ENCODE results near the gene RUNX2.

RUNX2 gene

DNA sequence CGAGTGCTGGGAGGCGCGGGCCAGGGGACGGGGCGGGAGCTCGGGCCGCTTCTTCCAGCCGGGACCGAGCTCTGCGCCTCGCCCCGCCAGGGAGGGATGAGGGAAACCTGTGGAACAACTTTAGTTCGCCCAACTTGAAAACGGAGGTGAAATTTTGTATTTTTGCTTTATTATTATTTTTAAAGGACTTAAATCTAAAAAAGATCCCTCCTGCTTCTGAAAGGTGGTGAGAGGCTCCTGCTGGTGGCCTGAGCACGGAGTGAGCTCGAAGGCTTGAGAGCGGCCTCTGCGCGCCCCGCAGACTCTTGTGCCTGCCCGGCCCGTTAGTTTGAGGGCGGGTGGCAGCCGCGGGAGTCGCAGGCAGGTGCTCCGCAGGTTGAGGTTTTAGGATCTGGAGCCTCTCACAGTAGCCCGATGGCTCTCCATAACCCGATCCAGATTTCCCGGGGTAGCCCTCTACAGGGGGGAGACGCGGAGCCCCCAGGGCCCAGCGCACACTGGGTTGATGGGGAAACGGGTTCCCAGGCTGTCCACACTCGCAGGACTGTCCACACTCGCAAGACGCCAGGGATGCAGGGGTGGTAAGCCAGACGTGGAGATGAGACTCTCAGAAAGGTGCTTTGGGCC, 95.8 kb downstream of the RUNX2 start:
- no peak overlapping the region for H3K9ac ChIP-seq (ENCODE audit: low read depth, low read length)
- peaks cover 17% of the 10 kb centered on the region for H3K4me1 ChIP-seq (ENCODE audit: insufficient read depth, low read length)
- 6% methylated on average over 37 of the region's 38 CpGs for whole genome bisulfite sequencing
- no peaks in the 10 kb centered on the region for H3K36me3 ChIP-seq (ENCODE audit: insufficient read depth, low read length)
- H3K27ac ChIP-seq (ENCODE audit: low read depth, low read length) = no peak overlapping the region
- no peaks in the 10 kb centered on the region for H3K9me3 ChIP-seq (ENCODE audit: insufficient read depth, low read depth, low read length)
- H3K4me3 ChIP-seq (ENCODE audit: low read length) = peak overlapping the region; percentile 87
- peaks cover 78% of the 10 kb centered on the region for H3K27me3 ChIP-seq (ENCODE audit: insufficient read depth, low read length)

DNA sequence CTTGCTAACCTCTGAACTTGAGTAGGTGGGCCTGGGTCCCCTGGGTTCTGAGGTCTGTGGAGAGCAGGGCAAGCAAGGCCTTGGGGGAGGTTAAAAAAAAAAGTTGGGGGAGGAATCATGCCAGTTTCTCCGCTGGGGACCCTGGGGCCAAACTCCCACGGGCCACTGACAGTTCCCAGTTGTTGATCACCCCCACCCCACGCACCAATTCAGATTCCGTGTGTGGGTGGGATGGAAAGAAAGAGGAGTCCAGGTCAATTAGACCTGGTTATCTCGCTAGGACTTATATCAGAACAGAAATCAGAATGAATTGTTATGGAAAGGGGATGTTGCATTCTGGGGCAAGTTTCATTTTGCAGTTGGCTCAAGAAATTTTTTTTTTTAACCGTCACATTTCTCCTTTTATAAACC, 96.3 kb downstream of the RUNX2 start:
- Histone ChIP-seq H3K4me3 (ENCODE audit: low read length) (peak overlapping the region; percentile 87), H3K27me3 (ENCODE audit: insufficient read depth, low read length) (peaks cover 73% of the 10 kb centered on the region), H3K9me3 (ENCODE audit: insufficient read depth, low read depth, low read length) (no peaks in the 10 kb centered on the region), H3K9ac (ENCODE audit: low read depth, low read length) (no peak overlapping the region), H3K27ac (ENCODE audit: low read depth, low read length) (no peak overlapping the region), H3K36me3 (ENCODE audit: insufficient read depth, low read length) (no peaks in the 10 kb centered on the region), H3K4me1 (ENCODE audit: insufficient read depth, low read length) (peaks cover 13% of the 10 kb centered on the region)
- 60% methylated on average over 3 of the region's 6 CpGs for WGBS

DNA sequence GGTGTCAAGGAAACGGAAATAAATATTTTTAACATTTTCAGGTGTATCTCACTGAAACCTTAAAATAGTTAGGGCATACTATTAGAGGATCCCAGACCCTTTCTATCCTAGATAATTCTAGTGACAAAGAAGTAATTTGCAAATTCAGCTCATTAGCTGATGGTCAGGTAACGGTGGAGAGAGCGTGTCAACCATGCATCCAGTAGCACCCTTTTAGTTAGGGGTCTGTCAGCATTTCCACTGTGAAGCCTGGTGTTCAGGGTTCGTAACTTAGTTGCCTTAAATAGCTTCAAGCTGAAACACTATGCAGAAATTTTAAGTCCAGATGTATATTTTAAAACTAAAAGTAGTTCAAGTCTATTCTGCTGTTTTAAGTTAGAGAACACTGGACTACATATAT, 98.1 kb downstream of the RUNX2 start:
- Histone ChIP-seq H3K27me3 (ENCODE audit: insufficient read depth, low read length) (peaks cover 55% of the 10 kb centered on the region), H3K4me1 (ENCODE audit: insufficient read depth, low read length) (peaks cover 2% of the 10 kb centered on the region; the same call in 1 of the 2 replicates), H3K9ac (ENCODE audit: low read depth, low read length) (no peak overlapping the region), H3K27ac (ENCODE audit: low read depth, low read length) (no peak overlapping the region), H3K4me3 (ENCODE audit: low read length) (no peak overlapping the region), H3K36me3 (ENCODE audit: insufficient read depth, low read length) (no peaks in the 10 kb centered on the region), H3K9me3 (ENCODE audit: insufficient read depth, low read depth, low read length) (no peaks in the 10 kb centered on the region)
- 70% methylated on average over 3 of the region's 4 CpGs for WGBS

DNA sequence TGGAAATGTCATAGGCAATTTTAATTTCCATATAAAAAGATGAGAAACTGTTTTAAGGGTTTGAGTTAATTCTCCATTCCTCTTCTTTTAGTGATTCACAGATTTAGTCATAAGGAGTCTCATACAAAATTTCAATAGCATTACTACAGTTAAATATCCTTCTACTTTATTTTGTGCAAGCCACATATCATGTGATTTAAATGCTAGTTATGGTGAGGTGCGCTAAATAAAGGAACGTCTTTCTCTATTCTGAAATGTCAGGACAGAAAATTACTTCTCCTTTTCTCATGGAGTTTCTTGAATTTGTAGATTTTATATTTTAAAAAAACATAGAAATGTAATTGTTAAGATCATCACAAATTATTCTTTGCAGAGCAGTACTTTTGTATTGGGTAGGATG, 99.6 kb downstream of the RUNX2 start:
- no peak overlapping the region for H3K27ac ChIP-seq (ENCODE audit: low read depth, low read length)
- no peaks in the 10 kb centered on the region for H3K4me1 ChIP-seq (ENCODE audit: insufficient read depth, low read length)
- WGBS = no CpG with 5 or more reads among the region's 2 CpGs
- H3K36me3 ChIP-seq (ENCODE audit: insufficient read depth, low read length) = no peaks in the 10 kb centered on the region
- H3K9me3 ChIP-seq (ENCODE audit: insufficient read depth, low read depth, low read length) = no peaks in the 10 kb centered on the region
- no peak overlapping the region for H3K4me3 ChIP-seq (ENCODE audit: low read length)
- peaks cover 40% of the 10 kb centered on the region for H3K27me3 ChIP-seq (ENCODE audit: insufficient read depth, low read length)
- no peak overlapping the region for H3K9ac ChIP-seq (ENCODE audit: low read depth, low read length)

DNA sequence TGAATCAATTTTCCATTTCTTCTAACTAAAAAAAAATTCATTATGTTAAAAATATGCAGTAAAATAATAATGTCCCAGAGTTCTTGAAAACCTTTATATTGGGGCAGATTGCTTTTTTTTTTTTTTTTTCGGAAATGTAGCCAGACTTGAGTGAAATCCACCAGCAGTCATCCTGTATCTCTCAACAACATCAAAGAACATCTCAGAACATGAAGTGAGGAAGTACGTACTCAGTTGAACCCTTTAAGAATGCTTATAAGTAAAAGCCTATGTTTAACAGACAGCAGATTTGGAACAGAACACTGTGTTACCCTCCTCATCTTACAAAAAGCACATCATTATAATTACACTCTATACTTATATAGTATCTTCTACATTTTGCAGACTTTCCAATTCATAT, 100.6 kb downstream of the RUNX2 start:
- Histone ChIP-seq H3K27me3 (ENCODE audit: insufficient read depth, low read length) (peaks cover 30% of the 10 kb centered on the region), H3K4me3 (ENCODE audit: low read length) (no peak overlapping the region), H3K4me1 (ENCODE audit: insufficient read depth, low read length) (no peaks in the 10 kb centered on the region), H3K36me3 (ENCODE audit: insufficient read depth, low read length) (no peaks in the 10 kb centered on the region), H3K9me3 (ENCODE audit: insufficient read depth, low read depth, low read length) (no peaks in the 10 kb centered on the region), H3K27ac (ENCODE audit: low read depth, low read length) (no peak overlapping the region), H3K9ac (ENCODE audit: low read depth, low read length) (no peak overlapping the region)
- WGBS = 100% methylated on average over 1 of the region's 2 CpGs

DNA sequence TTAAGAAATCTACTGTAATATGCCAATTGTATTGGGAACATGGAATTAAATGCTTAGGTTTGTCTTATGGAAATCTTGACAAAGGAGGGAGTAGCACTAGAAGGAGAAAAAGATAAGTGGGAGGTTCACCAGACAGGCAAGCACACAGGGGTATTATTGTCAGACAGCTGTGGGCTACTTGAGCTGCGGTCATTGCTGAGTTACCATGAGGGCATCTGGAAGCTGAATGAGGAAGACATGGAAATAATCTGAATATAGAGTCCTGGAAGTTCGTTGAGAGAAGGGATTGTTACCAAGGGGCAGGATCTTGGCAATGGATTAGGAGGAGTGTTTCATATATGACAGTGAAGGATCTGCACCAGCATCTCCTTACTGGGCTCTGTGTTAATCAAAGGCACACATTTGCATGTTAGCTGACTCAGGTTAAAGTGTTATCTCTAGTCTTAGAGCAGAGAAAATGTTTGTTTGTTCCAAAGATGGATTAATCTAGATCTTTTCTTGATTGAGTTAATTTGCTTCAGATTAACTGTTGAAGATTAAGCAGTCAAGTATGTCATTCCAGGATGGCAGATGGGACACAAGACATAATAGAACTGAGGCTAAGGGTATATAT, 102.6 kb downstream of the RUNX2 start:
- whole genome bisulfite sequencing = 69% methylated on average over 2 of the region's 2 CpGs
- Histone ChIP-seq H3K4me3 (ENCODE audit: low read length) (no peak overlapping the region), H3K27ac (ENCODE audit: low read depth, low read length) (no peak overlapping the region), H3K9me3 (ENCODE audit: insufficient read depth, low read depth, low read length) (no peaks in the 10 kb centered on the region), H3K9ac (ENCODE audit: low read depth, low read length) (no peak overlapping the region), H3K36me3 (ENCODE audit: insufficient read depth, low read length) (no peaks in the 10 kb centered on the region), H3K4me1 (ENCODE audit: insufficient read depth, low read length) (no peaks in the 10 kb centered on the region), H3K27me3 (ENCODE audit: insufficient read depth, low read length) (peaks cover 11% of the 10 kb centered on the region)

DNA sequence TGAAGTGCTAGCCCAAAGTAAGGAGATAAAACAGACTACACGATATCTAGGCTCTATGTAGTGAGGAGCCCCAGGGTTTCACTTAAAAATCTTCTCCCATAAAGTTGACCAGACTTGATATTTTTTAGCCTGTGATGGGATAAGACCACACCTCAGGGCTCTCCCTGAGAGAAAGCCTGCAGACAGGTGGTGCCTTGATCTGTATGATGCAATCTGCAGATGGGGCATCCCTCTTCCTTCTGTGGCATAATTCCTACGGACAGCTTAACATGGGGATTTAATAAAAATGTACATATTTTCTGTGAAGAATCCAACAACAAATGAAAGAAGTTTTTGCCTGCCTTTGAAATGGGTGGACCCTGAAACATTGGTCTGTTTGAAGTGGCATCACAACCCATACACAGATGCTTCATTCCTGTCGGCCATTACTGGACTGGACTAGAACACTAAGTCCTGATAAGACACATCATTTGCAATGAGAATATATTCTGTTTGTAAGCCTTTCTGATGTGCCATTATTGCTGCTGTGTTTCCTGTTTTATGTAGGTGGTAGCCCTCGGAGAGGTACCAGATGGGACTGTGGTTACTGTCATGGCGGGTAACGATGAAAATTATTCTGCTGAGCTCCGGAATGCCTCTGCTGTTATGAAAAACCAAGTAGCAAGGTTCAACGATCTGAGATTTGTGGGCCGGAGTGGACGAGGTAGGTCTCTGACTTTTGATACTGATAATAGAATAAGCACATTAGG, 103.4 kb downstream of the RUNX2 start:
- Histone ChIP-seq H3K4me3 (ENCODE audit: low read length) (no peak overlapping the region), H3K9ac (ENCODE audit: low read depth, low read length) (no peak overlapping the region), H3K9me3 (ENCODE audit: insufficient read depth, low read depth, low read length) (no peaks in the 10 kb centered on the region), H3K36me3 (ENCODE audit: insufficient read depth, low read length) (no peaks in the 10 kb centered on the region), H3K4me1 (ENCODE audit: insufficient read depth, low read length) (peaks cover 4% of the 10 kb centered on the region; the same call in 1 of the 2 replicates), H3K27me3 (ENCODE audit: insufficient read depth, low read length) (peaks cover 3% of the 10 kb centered on the region), H3K27ac (ENCODE audit: low read depth, low read length) (no peak overlapping the region)
- WGBS = 93% methylated on average over 9 of the region's 10 CpGs

DNA sequence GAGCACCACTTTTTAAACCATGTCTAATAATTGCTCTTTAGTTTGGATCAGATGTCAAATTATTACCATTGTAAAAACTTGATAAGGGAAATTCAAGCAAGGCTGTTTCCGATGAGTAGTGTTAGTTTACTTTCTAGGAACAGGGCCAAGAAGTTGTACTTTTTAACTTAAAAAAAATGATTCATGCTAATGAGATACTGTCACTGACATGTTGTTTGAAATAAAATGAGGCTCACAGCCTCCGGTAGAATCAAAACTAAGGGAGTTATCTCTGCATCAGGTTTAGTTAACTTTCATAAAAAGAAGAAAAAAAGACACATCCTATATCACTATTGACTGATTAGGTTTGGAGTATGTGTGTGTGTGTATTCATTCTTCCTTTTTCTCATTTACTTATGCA, 104.8 kb downstream of the RUNX2 start:
- Histone ChIP-seq H3K27ac (ENCODE audit: low read depth, low read length) (no peak overlapping the region), H3K9ac (ENCODE audit: low read depth, low read length) (no peak overlapping the region), H3K36me3 (ENCODE audit: insufficient read depth, low read length) (no peaks in the 10 kb centered on the region), H3K9me3 (ENCODE audit: insufficient read depth, low read depth, low read length) (no peaks in the 10 kb centered on the region), H3K4me1 (ENCODE audit: insufficient read depth, low read length) (peaks cover 12% of the 10 kb centered on the region; the same call in 1 of the 2 replicates), H3K27me3 (ENCODE audit: insufficient read depth, low read length) (no peaks in the 10 kb centered on the region), H3K4me3 (ENCODE audit: low read length) (no peak overlapping the region)
- WGBS = 100% methylated on average over 2 of the region's 2 CpGs

DNA sequence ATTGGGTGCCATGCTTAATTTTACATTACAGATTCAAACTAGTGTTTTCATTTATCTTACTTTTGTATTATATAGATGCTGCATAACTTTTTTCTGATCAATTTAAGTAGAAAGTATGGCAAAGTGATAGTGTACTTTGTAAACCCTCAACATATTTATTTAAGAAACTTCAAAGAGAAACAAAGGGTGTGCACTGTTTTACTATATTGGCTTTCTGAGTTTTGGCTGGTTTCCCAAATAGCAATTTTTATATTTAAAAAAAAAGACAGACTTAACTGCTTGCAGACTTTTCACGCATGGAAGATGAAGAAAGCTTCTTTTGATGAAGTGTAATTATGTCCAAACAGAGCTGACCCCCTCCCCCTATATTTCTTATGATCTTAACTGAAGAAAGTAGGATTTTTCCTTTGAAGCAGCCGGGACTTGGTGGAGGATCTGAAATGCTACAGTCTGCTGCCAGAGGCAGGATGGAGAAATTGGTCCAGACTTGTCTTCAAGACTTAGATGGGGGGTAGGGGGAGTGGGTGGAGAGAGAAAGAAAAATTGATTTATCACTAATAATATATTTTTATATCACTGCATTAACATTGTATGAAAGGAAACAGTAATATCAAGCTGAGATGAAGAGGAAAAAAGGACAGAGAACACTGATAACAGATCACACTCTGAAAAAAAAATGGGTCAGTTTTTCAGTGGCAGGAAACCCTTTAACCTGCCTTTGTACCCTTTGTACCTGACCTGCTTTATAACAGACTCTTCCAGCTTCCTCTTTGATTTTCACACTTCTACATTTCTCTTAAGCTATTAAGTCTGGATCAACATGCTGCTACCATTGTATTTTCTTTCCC, 105.6 kb downstream of the RUNX2 start:
- WGBS = 89% methylated on average over 1 of the region's 2 CpGs
- no peak overlapping the region for H3K27ac ChIP-seq (ENCODE audit: low read depth, low read length)

DNA sequence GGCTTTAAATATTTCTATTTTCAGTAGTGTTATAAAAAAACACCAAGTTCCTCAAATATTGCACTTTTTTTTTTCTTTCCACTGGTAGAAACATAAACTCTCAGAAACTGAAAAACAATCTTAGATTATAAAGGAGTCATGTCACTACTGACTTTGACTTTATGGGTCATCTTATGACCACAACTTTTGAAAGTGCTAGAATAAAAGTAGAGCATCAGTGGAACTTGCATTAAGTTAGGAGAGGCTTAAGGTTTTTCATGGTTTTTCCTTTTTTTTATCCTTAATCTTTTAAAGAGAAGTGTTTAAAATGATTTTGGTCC, 106.2 kb downstream of the RUNX2 start:
- no peaks in the 10 kb centered on the region for H3K9me3 ChIP-seq (ENCODE audit: insufficient read depth, low read depth, low read length)
- H3K36me3 ChIP-seq (ENCODE audit: insufficient read depth, low read length) = no peaks in the 10 kb centered on the region
- peaks cover 12% of the 10 kb centered on the region; the same call in 1 of the 2 replicates for H3K4me1 ChIP-seq (ENCODE audit: insufficient read depth, low read length)
- H3K27me3 ChIP-seq (ENCODE audit: insufficient read depth, low read length) = no peaks in the 10 kb centered on the region
- H3K4me3 ChIP-seq (ENCODE audit: low read length) = no peak overlapping the region
- no peak overlapping the region for H3K27ac ChIP-seq (ENCODE audit: low read depth, low read length)
- H3K9ac ChIP-seq (ENCODE audit: low read depth, low read length) = no peak overlapping the region

More for the DNA sequence above, 105.6 kb downstream of the RUNX2 start:
- H3K4me3 ChIP-seq (ENCODE audit: low read length) = no peak overlapping the region
- H3K9ac ChIP-seq (ENCODE audit: low read depth, low read length) = no peak overlapping the region
- H3K4me1 ChIP-seq (ENCODE audit: insufficient read depth, low read length) = peaks cover 12% of the 10 kb centered on the region; the same call in 1 of the 2 replicates
- H3K36me3 ChIP-seq (ENCODE audit: insufficient read depth, low read length) = no peaks in the 10 kb centered on the region
- no peaks in the 10 kb centered on the region for H3K27me3 ChIP-seq (ENCODE audit: insufficient read depth, low read length)
- no peaks in the 10 kb centered on the region for H3K9me3 ChIP-seq (ENCODE audit: insufficient read depth, low read depth, low read length)

All from HUES64 (cell line).